Measurements from ENCODE around the gene NEURL3. TPM values are rescaled to one million over a fixed set of nuclear protein-coding genes. Genes with fewer than 3 reads are reported as not detected.

The NEURL3 gene
- total RNA-seq, 2 experiments from 2014 or later, result 0.22 to 0.27 TPM

DNA sequence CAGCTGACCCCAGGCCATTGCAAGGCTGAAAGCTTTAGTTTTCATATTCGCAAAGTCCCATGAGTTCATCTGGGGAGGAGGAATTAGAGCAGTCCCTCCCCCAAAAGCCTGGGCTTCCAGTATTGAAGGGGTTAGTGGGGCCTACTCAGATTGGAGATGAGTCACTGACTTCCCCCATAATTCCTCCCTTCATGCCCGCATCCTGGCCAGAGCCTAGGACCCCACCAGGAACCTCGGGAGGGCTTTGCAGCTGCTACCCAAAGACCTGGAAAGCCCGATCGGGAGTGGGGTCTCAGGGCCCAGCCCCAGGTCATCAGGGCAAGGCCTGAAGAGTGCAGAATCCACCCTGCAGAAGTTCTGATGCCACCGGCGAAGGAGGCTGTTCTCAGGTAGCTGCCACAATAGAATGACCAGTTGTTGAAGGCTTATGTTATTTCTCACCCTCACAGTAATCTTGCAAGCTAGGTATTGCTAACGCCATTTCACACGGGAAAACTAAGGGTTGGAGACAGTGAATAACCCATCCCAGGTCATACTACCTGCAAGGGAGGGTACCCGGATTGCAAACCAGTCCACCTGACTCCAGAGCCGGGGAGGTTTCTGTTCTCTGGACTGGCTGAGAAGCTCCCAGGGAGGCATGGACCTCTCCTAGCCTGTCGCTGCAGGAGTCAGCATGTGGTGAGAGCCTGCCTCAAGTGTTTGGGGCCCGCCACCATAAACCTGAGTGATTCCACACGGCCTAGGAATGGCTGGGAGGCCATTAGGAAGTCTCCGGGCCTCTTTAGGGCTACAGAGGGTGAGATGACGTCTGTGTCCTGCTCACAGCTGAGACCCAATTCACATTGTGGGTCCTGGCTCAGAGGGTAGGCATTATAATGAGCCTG is 25.6 kb upstream of the NEURL3 start:
- ChIA-PET POLR2A (interaction anchor here (3.7 kb wide), 1 partner anchor 7 kb away, joined by 25 read pairs; the partner anchor contains the start of gene ARID5A), CTCF (interaction anchor here (0.6 to 1.7 kb wide), 7 partner anchors 18 to 306 kb away, joined by 3 to 7 read pairs (median 3); no protein-coding TSS in a partner anchor)
- Mint-ChIP-seq H3K9me3 (no peaks in the 10 kb centered on the region), H3K4me1 (peaks cover 83% of the 10 kb centered on the region), H3K27me3 (no peaks in the 10 kb centered on the region), H3K4me3 (no peak overlapping the region), H3K36me3 (ENCODE audit: low read depth) (no peaks in the 10 kb centered on the region), H3K27ac (no peak overlapping the region)
- DNase-seq, result no peak

DNA sequence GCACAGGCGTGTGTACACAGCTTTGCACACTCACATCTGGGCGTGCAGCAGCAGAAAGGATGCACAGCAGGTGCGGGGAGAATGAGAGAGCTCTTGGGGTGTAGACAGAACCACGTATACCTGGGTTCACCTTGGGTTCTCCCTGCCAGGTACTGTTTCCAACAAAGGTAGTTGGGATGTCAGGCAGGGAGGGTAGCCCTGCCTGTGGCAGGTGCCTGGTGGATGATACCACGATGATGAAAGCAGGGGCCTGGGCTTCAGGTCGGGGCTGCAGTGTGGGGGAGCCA is 24.9 kb upstream of the NEURL3 start:
- Mint-ChIP-seq H3K4me3 (no peak overlapping the region), H3K27ac (no peak overlapping the region), H3K4me1 (peaks cover 84% of the 10 kb centered on the region), H3K36me3 (ENCODE audit: low read depth) (no peaks in the 10 kb centered on the region), H3K27me3 (no peaks in the 10 kb centered on the region), H3K9me3 (no peaks in the 10 kb centered on the region)
- ChIA-PET POLR2A (interaction anchor here (3.7 kb wide), 1 partner anchor 8 kb away, joined by 25 read pairs; the partner anchor contains the start of gene ARID5A), CTCF (interaction anchor here (0.6 to 1.0 kb wide), 3 partner anchors 18 to 249 kb away, joined by 3 to 4 read pairs (median 3); no protein-coding TSS in a partner anchor)
- DNase-seq, result no peak

DNA sequence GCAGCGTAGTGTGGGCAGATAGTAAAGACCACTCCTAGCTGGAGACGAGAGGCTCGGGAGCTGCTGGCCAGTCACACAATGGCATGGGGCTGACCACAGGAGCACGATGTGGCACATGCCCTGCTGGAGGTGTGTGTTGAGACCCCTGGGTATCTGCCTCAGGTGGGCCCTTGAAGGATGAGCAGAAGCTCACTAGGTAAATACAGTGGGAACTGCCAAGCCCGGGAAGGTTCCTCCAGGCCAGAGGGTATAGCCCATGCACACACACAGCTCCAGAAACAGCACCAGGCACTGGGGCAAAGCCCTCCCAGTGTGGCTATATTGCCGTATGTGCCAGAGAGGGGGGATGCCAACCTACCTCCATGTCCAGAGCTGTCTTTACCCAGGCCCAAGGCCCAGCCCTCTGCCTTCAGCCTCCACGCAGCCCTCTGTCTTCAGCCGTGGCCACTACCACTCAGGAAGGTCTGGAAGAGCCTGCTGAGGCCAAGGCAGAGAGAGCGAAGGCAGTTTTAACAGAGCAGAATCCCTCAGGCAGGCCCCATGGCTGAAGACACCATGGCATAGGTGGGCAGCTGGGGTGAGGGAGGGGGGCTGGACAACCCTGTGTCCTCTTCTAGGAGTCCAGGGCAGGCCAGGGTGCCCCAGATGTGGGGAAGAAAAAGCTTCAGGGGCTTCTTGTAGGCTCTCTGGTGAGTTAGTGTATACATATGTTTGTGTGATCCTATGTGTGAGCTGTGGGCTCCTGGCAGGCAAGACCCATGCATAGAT is 24.4 kb upstream of the NEURL3 start:
- Mint-ChIP-seq H3K9me3 (no peaks in the 10 kb centered on the region), H3K4me1 (peaks cover 87% of the 10 kb centered on the region), H3K27ac (peak overlapping the region; percentile 44), H3K36me3 (ENCODE audit: low read depth) (no peaks in the 10 kb centered on the region), H3K4me3 (no peak overlapping the region), H3K27me3 (no peaks in the 10 kb centered on the region)
- DNase-seq, result no peak
- CTCF ChIA-PET, result interaction anchor here (0.6 to 2.6 kb wide), 8 partner anchors 15 to 250 kb away, joined by 3 to 13 read pairs (median 4); no protein-coding TSS in a partner anchor
- POLR2A ChIA-PET, result interaction anchor here (3.7 kb wide), 1 partner anchor 8 kb away, joined by 25 read pairs; the partner anchor contains the start of gene ARID5A

DNA sequence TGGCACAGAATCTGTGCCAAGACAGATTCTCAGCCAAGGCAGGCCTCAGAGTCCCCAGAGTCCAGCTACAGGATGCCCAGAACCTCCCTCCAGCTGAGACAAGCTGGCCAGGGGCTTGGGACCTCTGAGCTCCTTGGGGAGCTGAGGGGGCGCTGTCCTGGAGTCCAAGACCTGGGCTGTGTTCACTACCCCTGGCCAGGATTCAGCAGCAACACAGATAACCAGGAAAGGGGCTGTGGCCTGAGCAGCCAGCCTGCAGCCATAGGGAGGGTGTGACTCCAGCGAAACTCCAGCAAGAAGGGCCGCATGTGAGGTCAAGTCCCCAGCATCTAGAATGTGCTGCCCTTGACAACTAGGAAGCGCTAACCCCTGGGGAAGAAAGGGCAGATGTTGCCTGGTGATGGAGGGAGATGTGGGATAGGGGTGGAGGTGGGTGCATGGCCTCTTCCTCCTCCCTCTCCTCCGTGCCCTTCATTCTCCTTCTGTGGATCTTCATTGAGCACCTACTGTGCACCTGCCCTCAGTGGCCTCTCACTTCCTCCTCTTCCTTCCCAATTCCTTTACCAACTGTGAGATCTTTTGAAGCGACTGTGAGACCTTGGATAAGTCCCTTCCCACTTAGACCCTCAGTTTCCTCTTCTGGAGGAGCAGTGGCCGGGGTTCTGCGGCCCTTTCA is 23.7 kb upstream of the NEURL3 start:
- no peak for DNase-seq
- ChIA-PET POLR2A (interaction anchor here (3.7 kb wide), 1 partner anchor 9 kb away, joined by 25 read pairs; the partner anchor contains the start of gene ARID5A), CTCF (interaction anchor here (0.5 to 2.6 kb wide), 11 partner anchors 10 to 211 kb away, joined by 3 to 13 read pairs (median 4); partner anchors contain the start of gene NCAPH)
- Mint-ChIP-seq H3K36me3 (ENCODE audit: low read depth) (no peaks in the 10 kb centered on the region), H3K4me1 (peaks cover 89% of the 10 kb centered on the region), H3K4me3 (peak overlapping the region; percentile 72), H3K27me3 (no peaks in the 10 kb centered on the region), H3K27ac (peak overlapping the region; percentile 87), H3K9me3 (no peaks in the 10 kb centered on the region)

DNA sequence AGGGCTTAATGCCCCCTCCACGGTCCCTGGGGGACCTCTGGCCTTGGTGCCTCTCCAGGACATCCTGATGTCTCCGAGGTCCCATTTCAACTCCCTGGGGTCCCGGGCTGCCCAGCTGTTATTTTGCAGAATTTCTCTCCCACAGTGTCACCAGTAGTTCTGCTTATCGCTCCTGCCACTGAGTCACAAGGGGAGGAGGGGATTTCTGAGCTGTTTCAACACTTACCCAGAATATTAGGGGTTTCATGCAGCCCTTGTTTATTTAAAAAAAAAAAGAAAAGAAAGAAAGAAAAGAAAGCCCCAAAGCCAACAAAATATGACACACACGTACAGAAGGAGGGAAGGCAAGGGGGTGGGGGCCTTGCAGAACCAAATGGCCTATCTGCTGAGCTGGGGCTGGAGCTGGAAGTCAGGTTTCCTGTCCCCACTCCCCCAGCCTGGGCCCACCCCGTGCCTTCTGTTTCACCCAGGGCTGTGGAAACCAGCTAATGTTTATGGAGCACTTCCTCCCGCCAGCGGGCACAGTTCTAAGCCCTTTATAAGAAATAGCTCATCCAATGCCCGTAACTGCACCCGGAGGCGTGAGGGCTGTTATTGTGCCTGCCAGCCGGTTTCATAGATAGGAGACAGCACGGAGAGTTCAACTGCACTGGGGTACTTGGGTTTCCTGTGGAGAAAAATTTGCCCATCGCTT is 23.0 kb upstream of the NEURL3 start:
- DNase-seq, result peak; percentile 59
- Mint-ChIP-seq H3K27me3 (no peaks in the 10 kb centered on the region), H3K4me1 (peaks cover 89% of the 10 kb centered on the region), H3K27ac (peak overlapping the region; percentile 87), H3K4me3 (peak overlapping the region; percentile 72), H3K36me3 (ENCODE audit: low read depth) (no peaks in the 10 kb centered on the region), H3K9me3 (no peaks in the 10 kb centered on the region)
- POLR2A ChIA-PET, result interaction anchor here (0.7 to 3.7 kb wide), 3 partner anchors 10 to 23 kb away, joined by 3 to 25 read pairs (median 3); partner anchors contain the start of gene ARID5A
- CTCF ChIA-PET, result interaction anchor here (0.5 to 2.6 kb wide), 13 partner anchors 10 to 210 kb away, joined by 3 to 13 read pairs (median 4); partner anchors contain the start of gene NCAPH

DNA sequence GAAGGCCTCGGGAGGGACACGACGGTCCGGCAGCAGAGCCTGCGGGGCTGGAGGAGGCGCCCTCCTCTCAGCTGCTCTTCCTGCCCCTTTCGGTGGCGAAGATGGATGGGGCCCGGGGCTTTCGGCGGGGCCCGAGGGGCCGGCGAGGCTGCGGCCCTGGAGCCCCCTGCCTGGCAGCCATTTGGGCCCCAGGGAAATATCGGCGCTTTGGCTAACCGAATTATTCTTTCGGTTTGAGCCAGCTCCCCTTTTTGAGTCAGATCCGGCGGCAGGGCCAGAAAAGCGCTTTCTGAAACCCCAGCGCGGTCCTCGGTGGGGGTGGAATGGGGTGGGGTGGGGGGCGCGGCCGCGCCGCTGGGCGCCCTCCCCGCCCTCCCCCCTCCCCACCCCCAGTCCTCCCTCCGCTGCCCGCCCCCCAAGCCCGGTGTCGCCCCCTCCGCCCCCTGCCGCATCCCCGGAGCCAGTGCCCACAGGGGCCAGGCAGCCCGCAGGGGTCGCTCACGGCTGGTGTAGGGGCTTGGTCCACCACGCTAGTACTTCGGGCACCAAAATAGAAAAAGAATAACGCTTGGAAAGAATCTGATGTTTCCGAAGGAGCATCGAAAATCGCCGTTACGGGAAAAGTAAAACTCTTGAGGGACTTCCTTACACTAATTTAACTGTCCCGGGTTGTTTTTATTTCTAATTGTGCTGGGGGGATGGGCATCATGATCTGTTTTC is 22.3 kb upstream of the NEURL3 start:
- no peaks in the 10 kb centered on the region for H3K9me3 Mint-ChIP-seq
- H3K27me3 Mint-ChIP-seq, result no peaks in the 10 kb centered on the region
- peak overlapping the region; percentile 72 for H3K4me3 Mint-ChIP-seq
- DNase-seq, result peak; percentile 73
- ChIA-PET CTCF (interaction anchor here (0.8 to 2.8 kb wide), 15 partner anchors 9 to 121 kb away, joined by 3 to 13 read pairs (median 4); no protein-coding TSS in a partner anchor), POLR2A (interaction anchor here (0.7 to 3.7 kb wide), 3 partner anchors 10 to 23 kb away, joined by 3 to 25 read pairs (median 3); partner anchors contain the start of gene ARID5A)
- no peaks in the 10 kb centered on the region for H3K36me3 Mint-ChIP-seq (ENCODE audit: low read depth)
- H3K4me1 Mint-ChIP-seq, result peaks cover 90% of the 10 kb centered on the region
- H3K27ac Mint-ChIP-seq, result peak overlapping the region; percentile 87

DNA sequence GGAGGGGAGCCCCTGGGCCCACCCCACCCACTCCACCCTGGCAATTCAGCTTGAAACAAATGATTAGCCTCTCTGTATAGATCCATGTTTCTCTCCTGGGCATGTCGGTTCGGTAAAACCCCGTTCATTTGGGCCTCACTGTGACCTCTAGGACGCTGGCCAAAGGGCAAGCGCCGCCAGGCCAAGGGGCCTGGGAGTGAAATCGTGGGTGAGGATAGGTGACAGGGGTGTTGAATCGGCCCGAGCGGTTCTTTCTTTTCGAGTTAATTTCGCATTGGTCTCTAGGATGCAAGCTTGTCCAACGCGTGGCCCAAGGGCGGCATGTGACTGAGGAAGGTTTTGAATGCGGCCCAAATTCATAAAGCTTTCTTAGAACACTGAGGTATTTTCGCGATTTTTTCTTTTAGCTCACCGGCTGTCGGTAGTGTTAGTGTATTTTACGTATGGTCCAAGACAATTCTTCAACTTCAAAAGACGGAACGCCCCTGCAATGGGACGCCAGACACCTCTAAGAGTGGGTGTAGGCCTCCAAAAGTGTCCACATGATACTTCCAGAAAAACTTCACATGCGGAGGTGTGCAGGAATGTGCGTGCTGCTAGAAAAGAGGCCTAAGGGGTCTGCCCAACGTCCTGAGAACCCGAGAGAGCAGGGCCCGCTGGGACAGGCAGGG is 21.6 kb upstream of the NEURL3 start:
- DNase-seq, result no peak
- ChIA-PET CTCF (interaction anchor here (0.8 to 2.8 kb wide), 15 partner anchors 9 to 120 kb away, joined by 3 to 13 read pairs (median 5); no protein-coding TSS in a partner anchor), POLR2A (interaction anchor here (3.7 kb wide), 1 partner anchor 11 kb away, joined by 25 read pairs; the partner anchor contains the start of gene ARID5A)
- Mint-ChIP-seq H3K36me3 (ENCODE audit: low read depth) (no peaks in the 10 kb centered on the region), H3K4me3 (peak overlapping the region; percentile 66), H3K27ac (peak overlapping the region; percentile 85), H3K9me3 (no peaks in the 10 kb centered on the region), H3K27me3 (no peaks in the 10 kb centered on the region), H3K4me1 (peaks cover 90% of the 10 kb centered on the region)

DNA sequence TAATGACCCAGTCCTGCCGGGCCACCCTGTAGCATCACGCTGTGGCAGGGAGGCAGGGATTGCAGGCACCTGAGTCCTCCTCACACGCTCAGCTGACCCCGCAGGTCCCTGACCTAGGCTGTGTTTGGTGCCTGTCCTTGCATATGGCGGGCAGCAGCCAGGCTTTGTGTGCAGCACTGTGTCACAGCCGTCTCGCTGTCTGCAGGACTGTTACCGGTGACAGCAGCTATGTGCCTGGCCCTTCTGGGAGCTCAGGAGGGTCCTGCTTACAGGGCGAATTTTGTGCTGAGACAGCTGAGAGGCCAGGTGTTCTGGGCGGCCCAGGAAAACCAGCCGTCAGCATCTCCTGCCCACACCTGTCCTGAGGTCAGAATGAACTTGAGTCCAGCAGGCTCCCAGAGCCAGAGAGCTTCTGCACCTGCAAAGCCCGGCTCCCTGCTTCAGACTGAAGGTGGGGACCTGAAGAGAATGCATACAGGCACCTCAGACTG is 21.0 kb upstream of the NEURL3 start:
- CTCF ChIA-PET, result interaction anchor here (1.1 to 2.8 kb wide), 11 partner anchors 9 to 119 kb away, joined by 3 to 11 read pairs (median 5); no protein-coding TSS in a partner anchor
- Mint-ChIP-seq H3K27me3 (no peaks in the 10 kb centered on the region), H3K9me3 (no peaks in the 10 kb centered on the region), H3K27ac (peak overlapping the region; percentile 13), H3K4me1 (peaks cover 90% of the 10 kb centered on the region), H3K4me3 (no peak overlapping the region), H3K36me3 (ENCODE audit: low read depth) (no peaks in the 10 kb centered on the region)
- DNase-seq, result no peak
- POLR2A ChIA-PET, result interaction anchor here (1.2 kb wide), 1 partner anchor 11 kb away, joined by 4 read pairs; the partner anchor contains the start of gene ARID5A

DNA sequence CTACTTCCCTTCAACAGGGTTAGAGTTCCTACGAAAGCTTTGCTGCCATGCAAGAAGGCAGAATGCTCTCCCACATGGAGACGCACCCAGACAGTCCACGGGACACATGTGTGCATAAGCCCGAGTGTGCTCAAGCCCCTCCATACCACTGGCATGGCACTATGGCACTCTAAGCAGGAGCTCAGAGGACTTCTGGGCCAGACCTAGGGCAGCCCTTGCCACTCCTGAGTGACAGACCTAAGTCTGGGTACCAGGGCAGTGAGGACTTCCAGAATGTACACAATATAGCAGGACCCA is 20.0 kb upstream of the NEURL3 start:
- ChIA-PET CTCF (interaction anchor here (0.7 to 2.8 kb wide), 5 partner anchors 15 to 118 kb away, joined by 3 to 11 read pairs (median 5); no protein-coding TSS in a partner anchor), POLR2A (interaction anchor here (1.2 kb wide), 1 partner anchor 12 kb away, joined by 4 read pairs; the partner anchor contains the start of gene ARID5A)
- Mint-ChIP-seq H3K27ac (no peak overlapping the region), H3K9me3 (no peaks in the 10 kb centered on the region), H3K4me3 (no peak overlapping the region), H3K27me3 (no peaks in the 10 kb centered on the region), H3K4me1 (peaks cover 84% of the 10 kb centered on the region), H3K36me3 (ENCODE audit: low read depth) (no peaks in the 10 kb centered on the region)
- DNase-seq, result no peak

DNA sequence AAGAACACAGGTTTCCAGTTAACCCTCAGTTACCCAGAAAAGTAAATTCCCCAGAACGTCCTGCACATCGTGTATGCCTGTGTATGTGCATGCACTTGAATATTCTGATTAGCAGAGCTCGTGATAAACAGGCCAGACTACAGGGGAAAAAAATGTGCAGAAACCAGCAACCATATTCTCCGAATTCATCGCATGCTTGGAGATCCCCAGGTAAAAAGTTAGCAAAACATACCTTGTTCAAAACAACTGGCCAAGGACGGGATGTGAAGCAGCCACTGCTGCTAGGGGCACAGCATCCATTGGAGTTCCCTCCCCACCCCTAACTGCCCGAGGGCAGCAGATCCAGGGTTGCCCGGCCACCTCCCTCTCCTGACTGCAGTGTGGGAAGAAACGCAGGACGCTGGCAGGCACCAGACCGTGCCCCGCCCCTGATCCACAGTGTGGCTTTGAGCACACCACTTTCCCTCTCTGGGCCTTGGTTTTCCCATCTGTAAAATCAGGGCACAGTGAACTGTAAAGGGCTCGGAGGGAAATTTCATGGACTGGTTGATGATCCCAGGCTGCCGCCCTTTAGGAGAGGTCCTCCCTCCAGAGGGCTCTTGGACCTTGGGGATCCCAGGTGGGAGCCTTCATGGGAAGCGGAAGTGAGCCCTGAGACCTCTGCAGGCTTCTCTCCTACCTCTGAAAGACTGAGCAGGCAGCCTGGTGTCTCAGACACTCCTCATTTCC is 19.5 kb upstream of the NEURL3 start:
- peak; percentile 34 for DNase-seq
- ChIA-PET POLR2A (no interaction called here), CTCF (interaction anchor here (0.7 to 2.8 kb wide), 3 partner anchors 14 to 118 kb away, joined by 3 to 11 read pairs (median 9); no protein-coding TSS in a partner anchor)
- H3K4me3 Mint-ChIP-seq, result no peak overlapping the region
- peak overlapping the region; percentile 62 for H3K27ac Mint-ChIP-seq
- peaks cover 80% of the 10 kb centered on the region for H3K4me1 Mint-ChIP-seq
- H3K36me3 Mint-ChIP-seq (ENCODE audit: low read depth), result no peaks in the 10 kb centered on the region
- H3K27me3 Mint-ChIP-seq, result no peaks in the 10 kb centered on the region
- H3K9me3 Mint-ChIP-seq, result no peaks in the 10 kb centered on the region

Measured in activated CD4-positive, alpha-beta T cell treated with anti-CD3 and anti-CD28 coated beads, Interleukin-2, amount 10 ng/mL, durations not matched to agents 7 days and 5 days (primary cell).